Lung (tissue), 12 donors: ENCODE data around the gene KCNC1. TPM values are rescaled to one million over a fixed set of nuclear protein-coding genes. Genes with fewer than 3 reads are reported as not detected.

Experiments
- ATAC-seq: fragments of 200-7000 bp; cut with Tn5 transposase; one replicate; pipeline ENCODE4 v1.9.1; 2020; ENCODE audit warnings: moderate number of reproducible peaks; ENCODE audit not compliant: insufficient read depth, low FRiP score
- DNase-seq, 3 donors: peaks; one replicate each; pipeline ENCODE4 v3.0.0-alpha.2; 2013 to 2017
- H3K27ac ChIP-seq, 2 donors: one replicate each; pipeline ENCODE4 v1.5.1; 2013; ENCODE audit warnings: mild to moderate bottlenecking in 2 of 2, moderate library complexity in 2 of 2, control low read depth in 1 of 2, inconsistent platforms in 1 of 2, low read depth in 1 of 2, low read length in 1 of 2
- H3K27me3 ChIP-seq, 3 donors: one replicate each; pipeline ENCODE4 v1.5.1; 2013; ENCODE audit warnings: low read length in 2 of 3; ENCODE audit not compliant: control insufficient read depth in 3 of 3, insufficient read depth in 3 of 3
- H3K36me3 ChIP-seq, 4 donors: one replicate each; pipeline ENCODE4 v1.5.1; 2013; ENCODE audit warnings: low read length in 4 of 4, mild to moderate bottlenecking in 1 of 4, moderate library complexity in 1 of 4; ENCODE audit not compliant: control insufficient read depth in 4 of 4, insufficient read depth in 4 of 4
- H3K4me1 ChIP-seq, 5 donors: one replicate each; pipeline ENCODE4 v1.5.1; 2013; ENCODE audit warnings: low read length in 5 of 5, mild to moderate bottlenecking in 2 of 5, moderate library complexity in 1 of 5; ENCODE audit not compliant: control insufficient read depth in 5 of 5, insufficient read depth in 5 of 5
- H3K4me3 ChIP-seq: one replicate; pipeline ENCODE4 v1.5.1; 2013; ENCODE audit warnings: mild to moderate bottlenecking, control low read depth, moderate library complexity
- H3K9ac ChIP-seq, 2 donors: one replicate each; pipeline ENCODE4 v1.5.1; 2013; ENCODE audit warnings: low read length in 2 of 2, control low read depth in 1 of 2; ENCODE audit not compliant: insufficient read depth in 1 of 2
- H3K9me3 ChIP-seq, 4 donors: one replicate each; pipeline ENCODE4 v1.5.1; 2013; ENCODE audit warnings: low read length in 3 of 4, mild to moderate bottlenecking in 1 of 4, moderate library complexity in 1 of 4; ENCODE audit not compliant: control insufficient read depth in 4 of 4, insufficient read depth in 3 of 4
- CTCF ChIP-seq: IDR thresholded peaks from 2 replicates; pipeline ENCODE4 v1.5.1; 2012; ENCODE audit warnings: mild to moderate bottlenecking; ENCODE audit errors: control extremely low read depth, extremely low read depth
- WGBS, 2 donors: extraction: QIAGEN DNeasy Blood & Tissue Kit; methylation state at CpG; one replicate each; pipeline ENCODE4 v1.1.7; 2013; 5-methylcytosine and 5-hydroxymethylcytosine counted together
- polyA plus RNA-seq, 2 donors: library from polyadenylated mRNA; stranded (reverse); fragments of 200-250 nt; gene quantifications; one replicate each; pipeline ENCODE4 v1.2.1, GENCODE V29; 2013
- total RNA-seq, 2 donors: library from RNA; depleted of rRNA in 1 of 2; stranded (reverse); fragments of >200 nt in 1 of 2; gene quantifications; one replicate each; pipeline ENCODE4 v1.2.1, GENCODE V29; 2014 to 2021
- donor health status: control.
- donor health status: control.
- donor health status: Bipolar disorder and iron deficiency.
- donor health status: healthy.
- donor health status: DM: yes; HTN: yes; CAD: no.

The KCNC1 gene
- total and polyA plus RNA-seq, 4 donors: 0.01 TPM; not detected in 3

GRCh38 chr11:17764446-17765218 lies 30.1 kb downstream of the KCNC1 start:
- TF ChIP-seq CTCF: no peak
- Histone ChIP-seq H3K9me3 (no peaks in the 10 kb centered on the region), H3K4me3 (no peak overlapping the region), H3K4me1 (no peaks in the 10 kb centered on the region), H3K9ac (no peak overlapping the region), H3K27ac (no peak overlapping the region), H3K27me3 (no peaks in the 10 kb centered on the region), H3K36me3 (no peaks in the 10 kb centered on the region)
- ATAC-seq: no peak
- 80 to 86% methylated on average over 19 of the region's 19 CpGs for WGBS, 2 donors
- no peak for DNase-seq

DNA sequence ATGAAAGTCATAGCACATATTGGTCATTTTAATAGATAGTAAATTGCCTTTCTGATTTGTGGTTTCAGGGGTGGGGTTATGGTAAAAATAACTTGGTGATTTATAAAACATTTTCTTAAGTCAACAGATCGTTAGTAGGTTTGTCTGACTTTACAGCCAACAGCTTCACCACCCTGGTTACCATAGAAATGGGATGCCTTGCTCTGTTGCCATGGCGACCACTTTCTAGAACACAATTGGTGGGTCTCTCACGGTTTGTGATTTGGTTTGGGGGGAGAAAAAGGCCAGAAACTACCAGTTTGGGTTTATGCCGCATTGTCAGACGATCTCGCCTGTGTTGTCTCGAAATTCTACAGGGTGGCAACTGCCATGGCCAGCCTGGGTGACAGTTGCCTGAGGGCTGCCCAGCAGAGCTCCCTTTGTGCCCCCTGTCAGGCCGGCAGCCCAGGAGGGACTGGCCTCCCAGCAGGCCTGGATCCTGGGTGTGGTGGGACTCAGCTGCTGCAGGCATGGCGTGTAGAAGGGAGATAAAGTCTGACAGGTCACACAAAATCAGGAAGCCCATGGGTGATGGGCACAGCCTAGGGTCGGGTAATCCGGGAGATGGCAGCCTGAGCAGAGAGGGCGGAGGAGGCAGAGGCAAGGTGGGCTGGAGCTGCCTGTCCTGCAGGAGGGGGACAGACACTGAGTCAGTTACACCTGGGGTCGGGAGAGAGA lies 30.9 kb downstream of the KCNC1 start:
- Histone ChIP-seq H3K27me3 (no peaks in the 10 kb centered on the region), H3K4me1 (peaks cover 0 to 4% (median 0%) of the 10 kb centered on the region in 5 donors), H3K4me3 (no peak overlapping the region), H3K9ac (no peak overlapping the region), H3K27ac (no peak overlapping the region), H3K9me3 (no peaks in the 10 kb centered on the region), H3K36me3 (no peaks in the 10 kb centered on the region)
- ATAC-seq (no peak), DNase-seq (no peak)
- no peak for TF ChIP-seq CTCF
- WGBS, 2 donors: 73 to 81% methylated on average over 13 of the region's 13 CpGs

DNA sequence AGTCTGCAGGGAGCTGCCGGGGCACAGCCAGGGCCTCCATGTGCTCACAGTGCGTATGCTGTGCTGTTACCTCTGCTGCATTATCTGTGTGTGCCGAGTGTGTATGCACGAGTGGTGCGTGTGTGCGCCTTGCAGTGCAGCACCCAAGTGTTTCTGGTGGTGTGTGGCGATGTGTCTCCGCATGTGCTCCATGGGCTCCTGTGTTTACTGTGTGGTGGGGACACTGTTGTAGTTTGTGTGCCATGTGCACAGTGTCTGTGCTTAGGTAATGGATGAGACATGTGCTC lies 31.4 kb downstream of the KCNC1 start:
- H3K36me3 ChIP-seq: no peaks in the 10 kb centered on the region
- TF ChIP-seq CTCF: no peak
- DNase-seq (no peak), ATAC-seq (no peak)
- 92 to 99% methylated on average over 8 of the region's 8 CpGs for WGBS, 2 donors
- H3K27ac ChIP-seq: no peak overlapping the region
- H3K4me3 ChIP-seq: no peak overlapping the region
- H3K27me3 ChIP-seq: no peaks in the 10 kb centered on the region
- H3K4me1 ChIP-seq: peaks cover 0 to 4% (median 0%) of the 10 kb centered on the region in 5 donors
- H3K9ac ChIP-seq: no peak overlapping the region
- H3K9me3 ChIP-seq: no peaks in the 10 kb centered on the region
